IPS DF 6.9 (cell line): ENCODE results near the gene ALS2.
"Not testable (repeated sequence)": the region's sequence is repeated elsewhere in the genome, so short reads cannot be mapped to it uniquely, and the experiment has no call there.

Experiments
- DNase-seq: peaks from one replicate; pipeline ENCODE4 v3.0.0-alpha.2; 2013; ENCODE audit warnings: low read depth, low spot score
- H3K27ac ChIP-seq: one replicate; pipeline ENCODE4 v1.5.1; 2013; ENCODE audit warnings: low read length, control low read depth
- H3K27me3 ChIP-seq: 2 replicates; pipeline ENCODE4 v1.6.1; 2013; ENCODE audit warnings: mild to moderate bottlenecking, low read length; ENCODE audit not compliant: control insufficient read depth, insufficient read depth
- H3K36me3 ChIP-seq: 2 replicates; pipeline ENCODE4 v1.6.1; 2013; ENCODE audit warnings: low read length; ENCODE audit not compliant: control insufficient read depth, insufficient read depth
- H3K4me1 ChIP-seq: 2 replicates; pipeline ENCODE4 v1.6.1; 2013; ENCODE audit warnings: low read length; ENCODE audit not compliant: control insufficient read depth, insufficient read depth
- H3K4me3 ChIP-seq: 2 replicates; pipeline ENCODE4 v1.5.1; 2013; ENCODE audit warnings: mild to moderate bottlenecking, low read length
- H3K9me3 ChIP-seq: 2 replicates; pipeline ENCODE4 v1.6.1; 2013; ENCODE audit warnings: low read length, inconsistent platforms; ENCODE audit not compliant: control insufficient read depth, insufficient read depth
- WGBS: extraction: QIAGEN DNeasy Blood & Tissue Kit; methylation state at CpG from one replicate; pipeline ENCODE4 v1.1.7; 2013; ENCODE audit warnings: mixed read lengths, missing lambda C conversion rate; ENCODE audit not compliant: insufficient read length, insufficient coverage; 5-methylcytosine and 5-hydroxymethylcytosine counted together

Gene ALS2

GRCh38 chr2:201780674-201781493 lies at the start of gene ALS2:
Gene ALS2 (minus strand): TSS chr2:201780933. CDS start chr2:201768885, 12,048 bp downstream.
- no peaks in the 10 kb centered on the region for H3K9me3 ChIP-seq
- peak; percentile 85 for DNase-seq
- no peak within 1 kb of the TSS for H3K27ac ChIP-seq
- H3K4me3 ChIP-seq = peak within 1 kb of the TSS; percentile 75
- H3K36me3 ChIP-seq = no peaks in the 10 kb centered on the region
- WGBS = no CpG with 5 or more reads among the region's 60 CpGs
- no peaks in the 10 kb centered on the region for H3K4me1 ChIP-seq
- H3K27me3 ChIP-seq = no peaks in the 10 kb centered on the region

GRCh38 chr2:201828220-201828619 lies 47.5 kb upstream of the ALS2 start:
- no peak overlapping the region for H3K4me3 ChIP-seq
- no peaks in the 10 kb centered on the region for H3K27me3 ChIP-seq
- H3K4me1 ChIP-seq = no peaks in the 10 kb centered on the region
- no peaks in the 10 kb centered on the region for H3K9me3 ChIP-seq
- H3K27ac ChIP-seq = no peak overlapping the region
- no peaks in the 10 kb centered on the region for H3K36me3 ChIP-seq
- no CpG with 5 or more reads among the region's 2 CpGs for WGBS
- no peak for DNase-seq

GRCh38 chr2:201827621-201828020 lies 46.9 kb upstream of the ALS2 start:
- no peak overlapping the region for H3K4me3 ChIP-seq
- no peak overlapping the region for H3K27ac ChIP-seq
- no peak for DNase-seq
- H3K36me3 ChIP-seq = no peaks in the 10 kb centered on the region
- H3K4me1 ChIP-seq = no peaks in the 10 kb centered on the region
- no CpG with 5 or more reads among the region's 3 CpGs for WGBS
- H3K27me3 ChIP-seq = no peaks in the 10 kb centered on the region
- H3K9me3 ChIP-seq = no peaks in the 10 kb centered on the region

- Histone ChIP-seq H3K36me3 (no peaks in the 10 kb centered on the region), H3K27ac (no peak overlapping the region), H3K4me1 (no peaks in the 10 kb centered on the region), H3K27me3 (no peaks in the 10 kb centered on the region), H3K4me3 (no peak overlapping the region), H3K9me3 (no peaks in the 10 kb centered on the region)
- WGBS = no CpG with 5 or more reads among the region's 1 CpG
- no peak for DNase-seq
Observed at GRCh38 chr2:201824212-201824611, 43.5 kb upstream of the ALS2 start.

GRCh38 chr2:201821080-201821479 lies 40.3 kb upstream of the ALS2 start:
- Histone ChIP-seq H3K36me3 (no peaks in the 10 kb centered on the region), H3K27me3 (no peaks in the 10 kb centered on the region), H3K9me3 (no peaks in the 10 kb centered on the region), H3K4me1 (no peaks in the 10 kb centered on the region), H3K27ac (no peak overlapping the region), H3K4me3 (no peak overlapping the region)
- WGBS = no CpG with 5 or more reads among the region's 5 CpGs
- DNase-seq = no peak

- H3K4me3 ChIP-seq = no peak overlapping the region
- no CpG with 5 or more reads among the region's 4 CpGs for WGBS
Observed at GRCh38 chr2:201820383-201821007, 39.8 kb upstream of the ALS2 start.

GRCh38 chr2:201816657-201817575 lies 36.2 kb upstream of the ALS2 start:
- Histone ChIP-seq H3K9me3 (no peaks in the 10 kb centered on the region), H3K36me3 (no peaks in the 10 kb centered on the region), H3K4me1 (no peaks in the 10 kb centered on the region), H3K4me3 (no peak overlapping the region), H3K27ac (no peak overlapping the region), H3K27me3 (no peaks in the 10 kb centered on the region)
- WGBS = no CpG with 5 or more reads among the region's 5 CpGs
- no peak for DNase-seq

More at GRCh38 chr2:201820383-201821007, 39.8 kb upstream of the ALS2 start:
- Histone ChIP-seq H3K9me3 (no peaks in the 10 kb centered on the region), H3K27ac (no peak overlapping the region), H3K36me3 (no peaks in the 10 kb centered on the region), H3K4me1 (no peaks in the 10 kb centered on the region), H3K27me3 (no peaks in the 10 kb centered on the region)
- DNase-seq = no peak

GRCh38 chr2:201813996-201814760 lies 33.4 kb upstream of the ALS2 start:
- Histone ChIP-seq H3K36me3 (no peaks in the 10 kb centered on the region), H3K27me3 (no peaks in the 10 kb centered on the region), H3K4me3 (no peak overlapping the region), H3K9me3 (no peaks in the 10 kb centered on the region), H3K4me1 (no peaks in the 10 kb centered on the region), H3K27ac (no peak overlapping the region)
- DNase-seq = no peak
- WGBS = 100% methylated on average over 1 of the region's 9 CpGs

- not testable (repeated sequence) for H3K27me3 ChIP-seq, H3K9me3 ChIP-seq, DNase-seq, H3K36me3 ChIP-seq, H3K27ac ChIP-seq, H3K4me3 ChIP-seq, H3K4me1 ChIP-seq
- no CpG with 5 or more reads among the region's 7 CpGs for WGBS
Observed at GRCh38 chr2:201810604-201811003, 29.9 kb upstream of the ALS2 start.

GRCh38 chr2:201809633-201810032 lies 28.9 kb upstream of the ALS2 start:
- WGBS = no CpG with 5 or more reads among the region's 4 CpGs
- no peak overlapping the region for H3K4me3 ChIP-seq
- no peaks in the 10 kb centered on the region for H3K27me3 ChIP-seq
- H3K9me3 ChIP-seq = no peaks in the 10 kb centered on the region
- no peak for DNase-seq
- no peaks in the 10 kb centered on the region for H3K36me3 ChIP-seq
- H3K4me1 ChIP-seq = no peaks in the 10 kb centered on the region
- H3K27ac ChIP-seq = no peak overlapping the region
